ENCODE results near the gene TOMT.

DNA sequence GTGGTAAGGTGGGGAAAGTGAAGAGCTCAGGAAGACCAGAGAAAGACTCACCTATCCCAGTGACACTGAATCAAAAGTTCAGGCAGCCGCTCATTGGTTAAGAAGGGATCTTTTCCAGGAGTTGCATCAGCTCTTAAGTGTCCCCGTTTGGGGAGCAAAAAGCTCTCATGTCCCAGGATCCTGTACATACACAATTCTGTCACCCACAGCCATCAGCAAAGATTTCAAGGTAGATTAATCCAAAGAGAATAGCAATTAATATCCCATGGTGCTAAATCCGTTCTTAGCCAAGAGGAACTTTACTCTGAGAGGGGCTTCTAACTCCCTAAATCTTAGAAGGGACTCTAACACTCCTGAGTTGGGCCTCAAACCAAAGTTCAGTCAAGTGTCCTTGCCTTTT is 49.1 kb downstream of the TOMT start:
- TF ChIP-seq, protein P1, sequence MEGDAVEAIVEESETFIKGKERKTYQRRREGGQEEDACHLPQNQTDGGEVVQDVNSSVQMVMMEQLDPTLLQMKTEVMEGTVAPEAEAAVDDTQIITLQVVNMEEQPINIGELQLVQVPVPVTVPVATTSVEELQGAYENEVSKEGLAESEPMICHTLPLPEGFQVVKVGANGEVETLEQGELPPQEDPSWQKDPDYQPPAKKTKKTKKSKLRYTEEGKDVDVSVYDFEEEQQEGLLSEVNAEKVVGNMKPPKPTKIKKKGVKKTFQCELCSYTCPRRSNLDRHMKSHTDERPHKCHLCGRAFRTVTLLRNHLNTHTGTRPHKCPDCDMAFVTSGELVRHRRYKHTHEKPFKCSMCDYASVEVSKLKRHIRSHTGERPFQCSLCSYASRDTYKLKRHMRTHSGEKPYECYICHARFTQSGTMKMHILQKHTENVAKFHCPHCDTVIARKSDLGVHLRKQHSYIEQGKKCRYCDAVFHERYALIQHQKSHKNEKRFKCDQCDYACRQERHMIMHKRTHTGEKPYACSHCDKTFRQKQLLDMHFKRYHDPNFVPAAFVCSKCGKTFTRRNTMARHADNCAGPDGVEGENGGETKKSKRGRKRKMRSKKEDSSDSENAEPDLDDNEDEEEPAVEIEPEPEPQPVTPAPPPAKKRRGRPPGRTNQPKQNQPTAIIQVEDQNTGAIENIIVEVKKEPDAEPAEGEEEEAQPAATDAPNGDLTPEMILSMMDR (IDR thresholded peaks at IDR 0.05), result no peak
- TF ChIP-seq POLR2AphosphoS5 (IDR thresholded peaks at IDR 0.05) (no peak), POLR2A (IDR thresholded peaks at IDR 0.05) (no peak)
